Neural cell (in vitro differentiated cells): ENCODE results near the gene MIER1. TPM values are rescaled to one million over a fixed set of nuclear protein-coding genes. Genes with fewer than 3 reads are reported as not detected.

Source experiments
- H2AFZ ChIP-seq: fragments of 200-600, 300-800 bp; sonication (generic), shearing (Covaris generic); 2 replicates; pipeline ENCODE4 v1.6.0; 2014; ENCODE audit warnings: low read depth, mild to moderate bottlenecking, antibody characterized with exemption, low read length, moderate library complexity
- H3F3A ChIP-seq: fragments of 200-600 bp; shearing (Covaris generic); 2 replicates; pipeline ENCODE4 v1.6.1; 2016; ENCODE audit warnings: mild to moderate bottlenecking, moderate library complexity, mixed read lengths, antibody characterized with exemption, low read length; ENCODE audit not compliant: insufficient read depth, poor library complexity, severe bottlenecking
- H3K27ac ChIP-seq: fragments of 200-600, 300-800 bp; sonication (generic), shearing (Covaris generic); 2 replicates; pipeline ENCODE4 v1.5.1; 2014; ENCODE audit warnings: mild to moderate bottlenecking, low read length, moderate library complexity
- H3K27me3 ChIP-seq: fragments of 300-800, 200-600 bp; sonication (generic), shearing (Covaris generic); 2 replicates; pipeline ENCODE4 v1.6.0; 2014; ENCODE audit warnings: mild to moderate bottlenecking, low read depth, low read length, moderate library complexity; ENCODE audit not compliant: insufficient read depth
- H3K36me3 ChIP-seq: fragments of 300-800, 200-600 bp; sonication (generic), shearing (Covaris generic); 2 replicates; pipeline ENCODE4 v1.5.1; 2014; ENCODE audit warnings: mild to moderate bottlenecking, antibody characterized with exemption, low read length, moderate library complexity; ENCODE audit not compliant: insufficient read depth
- H3K4me2 ChIP-seq: fragments of 300-800, 200-600 bp; sonication (generic), shearing (Covaris generic); 2 replicates; pipeline ENCODE4 v1.6.0; 2014; ENCODE audit warnings: mild to moderate bottlenecking, low read length
- H3K4me3 ChIP-seq: fragments of 300-800, 200-600 bp; sonication (generic), shearing (Covaris generic); 2 replicates; pipeline ENCODE4 v1.5.1; 2014; ENCODE audit warnings: mild to moderate bottlenecking, low read length, moderate library complexity
- H3K79me2 ChIP-seq: fragments of 200-600 bp; shearing (Covaris generic); replicated peaks from 2 replicates; pipeline ENCODE4 v1.6.0; 2014; ENCODE audit warnings: mild to moderate bottlenecking, low read length, moderate library complexity; ENCODE audit not compliant: insufficient read depth
- H3K9ac ChIP-seq: fragments of 300-800, 200-600 bp; sonication (generic), shearing (Covaris generic); 2 replicates; pipeline ENCODE4 v1.6.1; 2016; ENCODE audit warnings: mild to moderate bottlenecking, low read length, mixed read lengths
- H3K9me2 ChIP-seq: fragments of 200-600 bp; shearing (Covaris generic); 2 replicates; pipeline ENCODE4 v1.6.1; 2016; ENCODE audit warnings: mild to moderate bottlenecking, low read length, mixed read lengths; ENCODE audit not compliant: insufficient read depth
- H3K9me3 ChIP-seq: fragments of 200-600, 300-800 bp; sonication (generic), shearing (Covaris generic); 2 replicates; pipeline ENCODE4 v1.6.1; 2016; ENCODE audit warnings: mild to moderate bottlenecking, mixed run types, low read length, moderate library complexity, mixed read lengths
- H4K20me1 ChIP-seq: fragments of 200-600 bp; shearing (Covaris generic); 2 replicates; pipeline ENCODE4 v1.6.1; 2016; ENCODE audit warnings: mild to moderate bottlenecking, mixed run types; ENCODE audit not compliant: insufficient read depth
- CTCF ChIP-seq: fragments of 450-650 bp; IDR thresholded peaks from 2 replicates; pipeline ENCODE4 v1.5.1; 2014; ENCODE audit warnings: antibody characterized with exemption, mild to moderate bottlenecking, moderate library complexity; ENCODE audit not compliant: poor library complexity, severe bottlenecking
- EP300 ChIP-seq: fragments of 450-650 bp; conservative IDR thresholded peaks from 2 replicates; pipeline ENCODE4 v1.6.1; 2014; ENCODE audit warnings: antibody characterized with exemption, mild to moderate bottlenecking, moderate library complexity; ENCODE audit not compliant: poor library complexity, severe bottlenecking
- EZH2 ChIP-seq: fragments of 200-600, 300-800 bp; shearing (Covaris generic), sonication (generic); IDR thresholded peaks from 2 replicates; pipeline ENCODE4 v1.6.1; 2014; ENCODE audit warnings: antibody characterized with exemption, low read length, borderline replicate concordance, mild to moderate bottlenecking; ENCODE audit not compliant: insufficient read depth, poor library complexity, severe bottlenecking
- MXI1 ChIP-seq: fragments of 450-650 bp; conservative IDR thresholded peaks from 2 replicates; pipeline ENCODE4 v1.6.1; 2014; ENCODE audit warnings: antibody characterized with exemption, mild to moderate bottlenecking; ENCODE audit not compliant: poor library complexity, severe bottlenecking
- POLR2AphosphoS5 ChIP-seq: IDR thresholded peaks from 2 replicates; pipeline ENCODE4 v1.6.1; 2012
- RAD21 ChIP-seq: fragments of 450-650 bp; conservative IDR thresholded peaks from 2 replicates; pipeline ENCODE4 v1.6.1; 2014; ENCODE audit warnings: antibody characterized with exemption, mild to moderate bottlenecking, moderate library complexity
- REST ChIP-seq: IDR thresholded peaks from 2 replicates; pipeline ENCODE4 v1.6.1; 2012; ENCODE audit warnings: borderline replicate concordance
- SMC3 ChIP-seq: fragments of 450-650 bp; conservative IDR thresholded peaks from 2 replicates; pipeline ENCODE4 v1.6.1; 2014; ENCODE audit warnings: antibody characterized with exemption, mild to moderate bottlenecking, moderate library complexity; ENCODE audit not compliant: poor library complexity
- TAF1 ChIP-seq: IDR thresholded peaks from 2 replicates; pipeline ENCODE4 v1.6.1; 2012; ENCODE audit warnings: low read depth
- polyA plus RNA-seq: library from polyadenylated mRNA; depleted of rRNA; stranded (reverse); fragments of >200 nt; gene quantifications from 2 replicates; pipeline ENCODE4 v1.2.3, GENCODE V29; 2014

MIER1 gene
- polyA plus RNA-seq, 1 donor from 2014 or later: 16.1 TPM

- Histone ChIP-seq H2AFZ (no peak overlapping the region), H3F3A (no peaks in the 10 kb centered on the region), H3K4me2 (no peak overlapping the region), H3K27me3 (no peaks in the 10 kb centered on the region), H3K36me3 (no peaks in the 10 kb centered on the region), H3K9me2 (no peaks in the 10 kb centered on the region), H3K4me3 (no peak overlapping the region), H4K20me1 (no peaks in the 10 kb centered on the region), H3K79me2 (no peaks in the 10 kb centered on the region), H3K27ac (no peak overlapping the region), H3K9ac (no peak overlapping the region), H3K9me3 (no peaks in the 10 kb centered on the region)
- TF ChIP-seq POLR2AphosphoS5 (no peak), CTCF (no peak), REST (no peak), EP300 (no peak), EZH2 (no peak), MXI1 (no peak), RAD21 (no peak), SMC3 (no peak), TAF1 (no peak)
Measured at GRCh38 chr1:66999640-67000400, 75.0 kb downstream of the MIER1 start.

GRCh38 chr1:67001682-67002425, 77.1 kb downstream of the MIER1 start:
- Histone ChIP-seq H3K9me2 (no peaks in the 10 kb centered on the region), H3F3A (no peaks in the 10 kb centered on the region), H3K36me3 (no peaks in the 10 kb centered on the region), H3K79me2 (no peaks in the 10 kb centered on the region), H3K27ac (no peak overlapping the region), H3K4me2 (no peak overlapping the region), H3K9me3 (no peaks in the 10 kb centered on the region), H4K20me1 (no peaks in the 10 kb centered on the region), H3K9ac (no peak overlapping the region), H2AFZ (no peak overlapping the region), H3K27me3 (no peaks in the 10 kb centered on the region), H3K4me3 (no peak overlapping the region)
- TF ChIP-seq POLR2AphosphoS5 (no peak), EZH2 (no peak), MXI1 (no peak), CTCF (no peak), TAF1 (no peak), SMC3 (no peak), RAD21 (no peak), EP300 (no peak), REST (no peak)
